ENCODE measurements around the gene GALNT14. TPM values are rescaled to one million over a fixed set of nuclear protein-coding genes. Genes with fewer than 3 reads are reported as not detected.

Gene GALNT14
- total RNA-seq, 1 donor from 2014 or later = 14.4 TPM

- Mint-ChIP-seq H3K4me1 (ENCODE audit: low read depth, unreplicated experiment) (no peaks in the 10 kb centered on the region), H3K27me3 (ENCODE audit: unreplicated experiment) (peaks cover 2% of the 10 kb centered on the region)
Measured at GRCh38 chr2:30888852-30889409, 249.3 kb downstream of the GALNT14 start.

GRCh38 chr2:30886080-30886479 lies 252.2 kb downstream of the GALNT14 start:
- Mint-ChIP-seq H3K4me3 (ENCODE audit: unreplicated experiment) (no peak overlapping the region), H3K4me1 (ENCODE audit: low read depth, unreplicated experiment) (no peaks in the 10 kb centered on the region), H3K27me3 (ENCODE audit: unreplicated experiment) (peaks cover 2% of the 10 kb centered on the region), H3K36me3 (ENCODE audit: unreplicated experiment) (no peaks in the 10 kb centered on the region), H3K27ac (ENCODE audit: unreplicated experiment) (no peak overlapping the region), H3K9me3 (ENCODE audit: unreplicated experiment) (peaks cover 2% of the 10 kb centered on the region)
- DNase-seq = no peak
- no peak for TF ChIP-seq CTCF (IDR thresholded peaks at IDR 0.05; ENCODE audit: partially characterized antibody, unreplicated experiment)

More at GRCh38 chr2:30888852-30889409, 249.3 kb downstream of the GALNT14 start:
- H3K27ac Mint-ChIP-seq (ENCODE audit: unreplicated experiment) = no peak overlapping the region
- H3K4me3 Mint-ChIP-seq (ENCODE audit: unreplicated experiment) = no peak overlapping the region
- H3K36me3 Mint-ChIP-seq (ENCODE audit: unreplicated experiment) = no peaks in the 10 kb centered on the region
- peaks cover 2% of the 10 kb centered on the region for H3K9me3 Mint-ChIP-seq (ENCODE audit: unreplicated experiment)
- DNase-seq = no peak
- TF ChIP-seq CTCF (IDR thresholded peaks at IDR 0.05; ENCODE audit: partially characterized antibody, unreplicated experiment) = no peak

GRCh38 chr2:30883822-30884221 lies 254.4 kb downstream of the GALNT14 start:
- Mint-ChIP-seq H3K27me3 (ENCODE audit: unreplicated experiment) (peaks cover 2% of the 10 kb centered on the region), H3K4me1 (ENCODE audit: low read depth, unreplicated experiment) (no peaks in the 10 kb centered on the region), H3K4me3 (ENCODE audit: unreplicated experiment) (no peak overlapping the region), H3K36me3 (ENCODE audit: unreplicated experiment) (no peaks in the 10 kb centered on the region), H3K27ac (ENCODE audit: unreplicated experiment) (no peak overlapping the region), H3K9me3 (ENCODE audit: unreplicated experiment) (no peaks in the 10 kb centered on the region)
- TF ChIP-seq CTCF (IDR thresholded peaks at IDR 0.05; ENCODE audit: partially characterized antibody, unreplicated experiment) = no peak
- no peak for DNase-seq

GRCh38 chr2:30883184-30883583 lies 255.1 kb downstream of the GALNT14 start:
- Mint-ChIP-seq H3K4me1 (ENCODE audit: low read depth, unreplicated experiment) (no peaks in the 10 kb centered on the region), H3K27me3 (ENCODE audit: unreplicated experiment) (peaks cover 2% of the 10 kb centered on the region), H3K9me3 (ENCODE audit: unreplicated experiment) (no peaks in the 10 kb centered on the region), H3K27ac (ENCODE audit: unreplicated experiment) (no peak overlapping the region), H3K4me3 (ENCODE audit: unreplicated experiment) (no peak overlapping the region), H3K36me3 (ENCODE audit: unreplicated experiment) (no peaks in the 10 kb centered on the region)
- no peak for DNase-seq
- no peak for TF ChIP-seq CTCF (IDR thresholded peaks at IDR 0.05; ENCODE audit: partially characterized antibody, unreplicated experiment)

GRCh38 chr2:30880516-30880915 lies 257.7 kb downstream of the GALNT14 start:
- Mint-ChIP-seq H3K4me1 (ENCODE audit: low read depth, unreplicated experiment) (no peaks in the 10 kb centered on the region), H3K27me3 (ENCODE audit: unreplicated experiment) (peaks cover 1% of the 10 kb centered on the region), H3K4me3 (ENCODE audit: unreplicated experiment) (no peak overlapping the region), H3K36me3 (ENCODE audit: unreplicated experiment) (no peaks in the 10 kb centered on the region), H3K9me3 (ENCODE audit: unreplicated experiment) (no peaks in the 10 kb centered on the region), H3K27ac (ENCODE audit: unreplicated experiment) (no peak overlapping the region)
- TF ChIP-seq CTCF (IDR thresholded peaks at IDR 0.05; ENCODE audit: partially characterized antibody, unreplicated experiment) = no peak
- no peak for DNase-seq

Measured in glutamatergic neuron (in vitro differentiated cells).